ENCODE results near the gene NFIC. TPM values are rescaled to one million over a fixed set of nuclear protein-coding genes. Genes with fewer than 3 reads are reported as not detected.
"Not testable (repeated sequence)": the region's sequence is repeated elsewhere in the genome, so short reads cannot be mapped to it uniquely, and the experiment has no call there.

Gene NFIC
- polyA plus RNA-seq, 1 donor from 2014 or later, result 0.24 TPM

DNA sequence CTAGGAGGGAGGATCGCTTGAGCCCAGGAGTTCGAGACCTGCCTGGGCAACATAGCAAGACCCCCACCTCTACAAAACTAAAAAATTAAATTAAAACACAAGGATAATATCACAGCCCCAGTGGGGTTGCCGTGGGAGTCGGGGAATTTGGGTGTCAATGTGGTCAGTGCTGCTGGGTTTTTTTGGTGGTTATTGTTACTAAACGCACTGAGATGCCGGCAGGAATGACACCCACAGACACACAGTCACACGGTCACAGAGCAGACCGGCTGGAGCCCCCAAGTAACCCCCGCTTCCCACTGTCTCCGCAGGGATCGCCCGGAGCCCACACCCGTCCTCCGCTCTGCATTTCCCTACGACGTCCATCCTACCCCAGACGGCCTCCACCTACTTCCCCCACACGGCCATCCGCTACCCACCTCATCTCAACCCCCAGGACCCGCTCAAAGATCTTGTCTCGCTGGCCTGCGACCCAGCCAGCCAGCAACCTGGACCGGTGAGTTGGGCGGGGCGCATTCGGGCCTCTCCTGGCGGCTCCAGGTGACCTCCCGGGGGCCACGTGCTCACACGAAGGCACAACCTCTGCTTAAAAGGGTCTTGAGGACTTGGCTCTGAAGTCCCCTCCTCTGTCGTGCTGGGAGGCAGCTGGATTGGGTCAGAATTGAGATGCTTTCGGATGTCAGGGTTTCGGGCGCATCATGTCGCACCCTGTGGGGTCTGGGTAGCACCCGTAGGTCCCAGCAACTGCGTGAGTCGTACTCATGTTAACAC, 86.0 kb downstream of the NFIC start (continued):
- TF ChIP-seq, protein P1, sequence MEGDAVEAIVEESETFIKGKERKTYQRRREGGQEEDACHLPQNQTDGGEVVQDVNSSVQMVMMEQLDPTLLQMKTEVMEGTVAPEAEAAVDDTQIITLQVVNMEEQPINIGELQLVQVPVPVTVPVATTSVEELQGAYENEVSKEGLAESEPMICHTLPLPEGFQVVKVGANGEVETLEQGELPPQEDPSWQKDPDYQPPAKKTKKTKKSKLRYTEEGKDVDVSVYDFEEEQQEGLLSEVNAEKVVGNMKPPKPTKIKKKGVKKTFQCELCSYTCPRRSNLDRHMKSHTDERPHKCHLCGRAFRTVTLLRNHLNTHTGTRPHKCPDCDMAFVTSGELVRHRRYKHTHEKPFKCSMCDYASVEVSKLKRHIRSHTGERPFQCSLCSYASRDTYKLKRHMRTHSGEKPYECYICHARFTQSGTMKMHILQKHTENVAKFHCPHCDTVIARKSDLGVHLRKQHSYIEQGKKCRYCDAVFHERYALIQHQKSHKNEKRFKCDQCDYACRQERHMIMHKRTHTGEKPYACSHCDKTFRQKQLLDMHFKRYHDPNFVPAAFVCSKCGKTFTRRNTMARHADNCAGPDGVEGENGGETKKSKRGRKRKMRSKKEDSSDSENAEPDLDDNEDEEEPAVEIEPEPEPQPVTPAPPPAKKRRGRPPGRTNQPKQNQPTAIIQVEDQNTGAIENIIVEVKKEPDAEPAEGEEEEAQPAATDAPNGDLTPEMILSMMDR (IDR thresholded peaks at IDR 0.05; ENCODE audit: poor library complexity, severe bottlenecking), result no peak
- TF ChIP-seq RAD21 (conservative IDR thresholded peaks at IDR 0.05) (no peak), EZH2 (IDR thresholded peaks at IDR 0.05; ENCODE audit: borderline replicate concordance, insufficient read depth, low read length, poor library complexity, severe bottlenecking) (no peak), POLR2AphosphoS5 (IDR thresholded peaks at IDR 0.05) (no peak)

DNA sequence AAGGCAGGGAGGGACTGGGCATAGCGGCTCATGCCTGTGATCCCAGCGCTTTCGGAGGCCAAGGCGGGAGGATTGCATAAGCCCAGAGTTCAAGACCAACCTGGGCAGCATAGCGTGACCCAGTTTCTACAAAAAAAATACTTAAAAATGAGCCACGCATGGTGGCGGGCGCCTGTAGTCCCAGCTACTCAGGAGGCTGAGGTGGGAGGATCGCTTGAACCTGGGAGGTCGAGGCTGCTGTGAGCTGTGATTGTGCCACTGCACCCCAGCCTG, 86.5 kb downstream of the NFIC start:
- not testable (repeated sequence) for H3F3A ChIP-seq (ENCODE audit: insufficient read depth, low read length, poor library complexity, severe bottlenecking); H3K27me3 ChIP-seq (ENCODE audit: insufficient read depth, low read depth, low read length); H3K9me3 ChIP-seq (ENCODE audit: low read length); H3K27ac ChIP-seq (ENCODE audit: low read length); H3K36me3 ChIP-seq (ENCODE audit: insufficient read depth, low read length); H3K4me2 ChIP-seq (ENCODE audit: low read length); H2AFZ ChIP-seq (ENCODE audit: low read depth, low read length); H3K9ac ChIP-seq (ENCODE audit: low read length); H3K79me2 ChIP-seq (replicated peaks; ENCODE audit: insufficient read depth, low read length); H3K4me3 ChIP-seq (ENCODE audit: low read length); H4K20me1 ChIP-seq (ENCODE audit: insufficient read depth); H3K9me2 ChIP-seq (ENCODE audit: insufficient read depth, low read length)

DNA sequence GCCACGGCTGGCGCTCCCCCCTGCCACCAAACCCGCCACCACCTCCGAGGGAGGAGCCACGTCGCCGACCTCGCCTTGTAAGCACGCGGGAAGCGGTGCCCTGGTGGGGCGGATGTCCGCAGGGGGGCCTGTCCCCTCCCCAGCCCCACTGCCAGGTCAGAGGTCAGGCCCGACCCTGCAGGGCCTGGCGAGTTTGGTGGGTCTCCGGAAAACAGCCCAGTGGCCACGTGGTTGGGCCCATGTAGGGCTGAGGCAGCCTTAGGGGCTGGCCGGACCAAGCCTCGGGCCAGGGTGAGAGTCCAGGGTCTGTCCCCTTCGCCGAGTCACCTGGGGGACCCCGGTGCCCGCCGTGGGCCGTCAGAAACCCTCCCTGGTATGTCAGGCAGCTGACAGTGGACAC, 87.5 kb downstream of the NFIC start:
- no peak overlapping the region for H3K4me3 ChIP-seq (ENCODE audit: low read length)
- no peaks in the 10 kb centered on the region for H3F3A ChIP-seq (ENCODE audit: insufficient read depth, low read length, poor library complexity, severe bottlenecking)
- H3K9ac ChIP-seq (ENCODE audit: low read length), result no peak overlapping the region
- H3K79me2 ChIP-seq (replicated peaks; ENCODE audit: insufficient read depth, low read length), result no peaks in the 10 kb centered on the region
- H3K27ac ChIP-seq (ENCODE audit: low read length), result no peak overlapping the region
- H4K20me1 ChIP-seq (ENCODE audit: insufficient read depth), result no peaks in the 10 kb centered on the region
- no peaks in the 10 kb centered on the region for H3K9me3 ChIP-seq (ENCODE audit: low read length)
- H3K4me2 ChIP-seq (ENCODE audit: low read length), result no peak overlapping the region
- H3K9me2 ChIP-seq (ENCODE audit: insufficient read depth, low read length), result no peaks in the 10 kb centered on the region
- no peaks in the 10 kb centered on the region for H3K36me3 ChIP-seq (ENCODE audit: insufficient read depth, low read length)
- TF ChIP-seq MXI1 (conservative IDR thresholded peaks at IDR 0.05; ENCODE audit: poor library complexity, severe bottlenecking) (no peak), POLR2AphosphoS5 (IDR thresholded peaks at IDR 0.05) (no peak), EP300 (conservative IDR thresholded peaks at IDR 0.05; ENCODE audit: poor library complexity, severe bottlenecking) (no peak), RAD21 (conservative IDR thresholded peaks at IDR 0.05) (no peak), TAF1 (IDR thresholded peaks at IDR 0.05; ENCODE audit: low read depth) (no peak), EZH2 (IDR thresholded peaks at IDR 0.05; ENCODE audit: borderline replicate concordance, insufficient read depth, low read length, poor library complexity, severe bottlenecking) (no peak), SMC3 (conservative IDR thresholded peaks at IDR 0.05; ENCODE audit: poor library complexity) (no peak)
- TF ChIP-seq, protein P1 (IDR thresholded peaks at IDR 0.05; ENCODE audit: poor library complexity, severe bottlenecking), result no peak
- TF ChIP-seq, protein P2, sequence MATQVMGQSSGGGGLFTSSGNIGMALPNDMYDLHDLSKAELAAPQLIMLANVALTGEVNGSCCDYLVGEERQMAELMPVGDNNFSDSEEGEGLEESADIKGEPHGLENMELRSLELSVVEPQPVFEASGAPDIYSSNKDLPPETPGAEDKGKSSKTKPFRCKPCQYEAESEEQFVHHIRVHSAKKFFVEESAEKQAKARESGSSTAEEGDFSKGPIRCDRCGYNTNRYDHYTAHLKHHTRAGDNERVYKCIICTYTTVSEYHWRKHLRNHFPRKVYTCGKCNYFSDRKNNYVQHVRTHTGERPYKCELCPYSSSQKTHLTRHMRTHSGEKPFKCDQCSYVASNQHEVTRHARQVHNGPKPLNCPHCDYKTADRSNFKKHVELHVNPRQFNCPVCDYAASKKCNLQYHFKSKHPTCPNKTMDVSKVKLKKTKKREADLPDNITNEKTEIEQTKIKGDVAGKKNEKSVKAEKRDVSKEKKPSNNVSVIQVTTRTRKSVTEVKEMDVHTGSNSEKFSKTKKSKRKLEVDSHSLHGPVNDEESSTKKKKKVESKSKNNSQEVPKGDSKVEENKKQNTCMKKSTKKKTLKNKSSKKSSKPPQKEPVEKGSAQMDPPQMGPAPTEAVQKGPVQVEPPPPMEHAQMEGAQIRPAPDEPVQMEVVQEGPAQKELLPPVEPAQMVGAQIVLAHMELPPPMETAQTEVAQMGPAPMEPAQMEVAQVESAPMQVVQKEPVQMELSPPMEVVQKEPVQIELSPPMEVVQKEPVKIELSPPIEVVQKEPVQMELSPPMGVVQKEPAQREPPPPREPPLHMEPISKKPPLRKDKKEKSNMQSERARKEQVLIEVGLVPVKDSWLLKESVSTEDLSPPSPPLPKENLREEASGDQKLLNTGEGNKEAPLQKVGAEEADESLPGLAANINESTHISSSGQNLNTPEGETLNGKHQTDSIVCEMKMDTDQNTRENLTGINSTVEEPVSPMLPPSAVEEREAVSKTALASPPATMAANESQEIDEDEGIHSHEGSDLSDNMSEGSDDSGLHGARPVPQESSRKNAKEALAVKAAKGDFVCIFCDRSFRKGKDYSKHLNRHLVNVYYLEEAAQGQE (IDR thresholded peaks at IDR 0.05; ENCODE audit: borderline replicate concordance), result no peak
- no peak overlapping the region for H2AFZ ChIP-seq (ENCODE audit: low read depth, low read length)
- no peaks in the 10 kb centered on the region for H3K27me3 ChIP-seq (ENCODE audit: insufficient read depth, low read depth, low read length)
